HepG2 (cell line): Measurements from ENCODE around the gene SNX21.

Source experiments
- CCAR2 ChIP-seq: fragments of 200-400 bp; formaldehyde crosslinking; optimal IDR thresholded peaks from 2 replicates; pipeline ENCODE3; 2018; ENCODE audit warnings: low read depth, mild to moderate bottlenecking, low read length, moderate library complexity
- KLF9 ChIP-seq: IDR thresholded peaks from 2 replicates; pipeline ENCODE4 v1.6.1; 2016; ENCODE audit warnings: low read depth
- POLR2A ChIP-seq, 2 experiments: IDR thresholded peaks; 2 replicates each; pipeline ENCODE4 v1.6.1; 2011; ENCODE audit warnings: low read depth in 2 of 2, low read length in 2 of 2, mild to moderate bottlenecking in 1 of 2, moderate library complexity in 1 of 2; ENCODE audit not compliant: insufficient read depth in 1 of 2
- POLR2AphosphoS5 ChIP-seq: IDR thresholded peaks from 2 replicates; pipeline ENCODE4 v1.6.1; 2012; ENCODE audit warnings: low read depth, low read length
- PRPF4 ChIP-seq: fragments of 200-400 bp; formaldehyde crosslinking; IDR thresholded peaks from 2 replicates; pipeline ENCODE4 v1.6.1; 2016; ENCODE audit warnings: low read length, low read depth; ENCODE audit not compliant: poor library complexity, severe bottlenecking
- SMC3 ChIP-seq: IDR thresholded peaks from 2 replicates; pipeline ENCODE4 v1.6.1; 2011; ENCODE audit warnings: low read length, improper control_type of control experiment
- TF ChIP-seq, protein P1 (sequence below): sonication (generic); formaldehyde crosslinking; IDR thresholded peaks from 2 replicates; pipeline ENCODE4 v1.5.1; 2020; ENCODE audit warnings: missing genetic modification reagents, mild to moderate bottlenecking, borderline replicate concordance
- TF ChIP-seq, protein P2 (sequence below): sonication (generic); formaldehyde crosslinking; IDR thresholded peaks from 2 replicates; pipeline ENCODE4 v1.5.0; 2020; ENCODE audit warnings: mild to moderate bottlenecking, missing genetic modification reagents, moderate library complexity

DNA sequence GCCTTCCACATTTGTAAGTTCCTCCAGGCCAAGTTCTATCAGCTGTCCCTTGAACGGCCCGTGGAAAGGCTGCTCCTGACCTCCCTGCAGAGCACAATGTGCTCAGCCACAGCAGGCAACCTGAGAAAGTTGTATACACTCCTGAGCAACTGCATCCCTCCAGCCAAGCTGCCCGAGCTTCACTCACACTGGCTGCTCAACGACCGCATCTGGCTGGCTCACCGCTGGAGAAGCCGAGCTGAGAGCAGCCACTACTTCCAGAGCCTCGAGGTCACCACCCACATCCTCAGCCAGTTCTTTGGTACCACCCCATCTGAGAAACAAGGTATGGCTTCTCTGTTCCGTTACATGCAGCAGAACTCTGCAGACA is 49.5 kb downstream of the SNX21 start:
- TF ChIP-seq, protein P1, sequence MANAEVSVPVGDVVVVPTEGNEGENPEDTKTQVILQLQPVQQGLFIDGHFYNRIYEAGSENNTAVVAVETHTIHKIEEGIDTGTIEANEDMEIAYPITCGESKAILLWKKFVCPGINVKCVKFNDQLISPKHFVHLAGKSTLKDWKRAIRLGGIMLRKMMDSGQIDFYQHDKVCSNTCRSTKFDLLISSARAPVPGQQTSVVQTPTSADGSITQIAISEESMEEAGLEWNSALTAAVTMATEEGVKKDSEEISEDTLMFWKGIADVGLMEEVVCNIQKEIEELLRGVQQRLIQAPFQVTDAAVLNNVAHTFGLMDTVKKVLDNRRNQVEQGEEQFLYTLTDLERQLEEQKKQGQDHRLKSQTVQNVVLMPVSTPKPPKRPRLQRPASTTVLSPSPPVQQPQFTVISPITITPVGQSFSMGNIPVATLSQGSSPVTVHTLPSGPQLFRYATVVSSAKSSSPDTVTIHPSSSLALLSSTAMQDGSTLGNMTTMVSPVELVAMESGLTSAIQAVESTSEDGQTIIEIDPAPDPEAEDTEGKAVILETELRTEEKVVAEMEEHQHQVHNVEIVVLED, result peak; percentile 17; the same call in 1 of the 2 replicates
- TF ChIP-seq KLF9 (CRISPR knock-in tag) (no peak), POLR2A (IDR thresholded peaks at IDR 0.05; ENCODE audit: insufficient read depth in 1 of 2, low read depth in 2 of 2, low read length in 2 of 2) (peak in 1 of 2 experiments; percentile 49; a peak in 2 of 4 replicates), CCAR2 (no peak), PRPF4 (no peak), POLR2AphosphoS5 (no peak), SMC3 (no peak)
- TF ChIP-seq, protein P2, sequence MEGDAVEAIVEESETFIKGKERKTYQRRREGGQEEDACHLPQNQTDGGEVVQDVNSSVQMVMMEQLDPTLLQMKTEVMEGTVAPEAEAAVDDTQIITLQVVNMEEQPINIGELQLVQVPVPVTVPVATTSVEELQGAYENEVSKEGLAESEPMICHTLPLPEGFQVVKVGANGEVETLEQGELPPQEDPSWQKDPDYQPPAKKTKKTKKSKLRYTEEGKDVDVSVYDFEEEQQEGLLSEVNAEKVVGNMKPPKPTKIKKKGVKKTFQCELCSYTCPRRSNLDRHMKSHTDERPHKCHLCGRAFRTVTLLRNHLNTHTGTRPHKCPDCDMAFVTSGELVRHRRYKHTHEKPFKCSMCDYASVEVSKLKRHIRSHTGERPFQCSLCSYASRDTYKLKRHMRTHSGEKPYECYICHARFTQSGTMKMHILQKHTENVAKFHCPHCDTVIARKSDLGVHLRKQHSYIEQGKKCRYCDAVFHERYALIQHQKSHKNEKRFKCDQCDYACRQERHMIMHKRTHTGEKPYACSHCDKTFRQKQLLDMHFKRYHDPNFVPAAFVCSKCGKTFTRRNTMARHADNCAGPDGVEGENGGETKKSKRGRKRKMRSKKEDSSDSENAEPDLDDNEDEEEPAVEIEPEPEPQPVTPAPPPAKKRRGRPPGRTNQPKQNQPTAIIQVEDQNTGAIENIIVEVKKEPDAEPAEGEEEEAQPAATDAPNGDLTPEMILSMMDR, result no peak
